Occipital lobe (tissue), 2 donors: Measurements from ENCODE around the gene RAB8B. TPM values are rescaled to one million over a fixed set of nuclear protein-coding genes. Genes with fewer than 3 reads are reported as not detected.

ENCODE experiments used
- DNase-seq: peaks from one replicate; lab custom pipeline; 2025; lab: John Stamatoyannopoulos, UW
- total RNA-seq: library from RNA; depleted of rRNA; stranded (reverse); fragments of >200 nt; gene quantifications from one replicate; pipeline ENCODE4 v1.2.3, GENCODE V29; 2014

RAB8B gene
- total RNA-seq, 1 donor from 2014 or later = 134 TPM

GRCh38 chr15:63308947-63309346 is 119.5 kb downstream of the RAB8B start:
- DNase-seq = no peak

GRCh38 chr15:63310646-63311045 is 121.2 kb downstream of the RAB8B start:
- DNase-seq = no peak

DNA sequence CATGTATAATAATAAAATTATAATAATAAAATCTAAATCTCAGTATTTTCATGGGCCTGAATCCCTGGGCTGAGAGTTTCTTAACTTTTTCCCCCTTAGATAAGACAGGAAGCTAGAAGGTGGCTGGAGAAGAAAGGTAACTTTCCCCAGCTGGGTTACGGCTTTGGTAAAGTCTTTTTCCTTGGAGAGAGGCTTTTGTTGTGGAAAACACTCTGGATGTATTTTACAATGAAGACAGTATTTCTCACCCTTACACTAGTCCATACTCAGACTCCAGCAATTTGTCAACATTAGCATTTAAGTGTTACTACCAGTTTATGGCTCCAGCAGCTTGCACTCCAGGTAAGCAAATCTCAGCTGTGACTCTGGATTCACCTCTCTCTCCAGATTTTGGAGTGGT is 122.9 kb downstream of the RAB8B start:
- no peak for DNase-seq

DNA sequence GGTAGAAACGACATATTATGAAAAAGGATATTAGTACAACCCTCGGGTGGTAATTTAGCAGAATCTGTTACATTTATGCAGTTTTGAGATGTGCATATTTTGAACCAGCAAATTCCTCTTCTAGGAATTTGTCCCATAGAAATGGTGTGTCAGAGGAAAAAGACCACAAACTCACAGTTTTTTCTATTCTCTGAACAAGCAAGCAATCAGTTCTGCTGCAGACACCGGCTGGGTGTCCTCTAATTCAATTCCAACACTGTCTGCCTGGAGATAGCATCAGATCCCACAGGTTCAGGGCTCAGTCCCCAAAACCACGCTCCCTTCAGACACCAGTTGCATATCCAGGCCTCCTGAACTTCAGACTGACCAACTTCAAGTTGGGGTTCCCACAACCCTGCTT is 124.4 kb downstream of the RAB8B start:
- no peak for DNase-seq

DNA sequence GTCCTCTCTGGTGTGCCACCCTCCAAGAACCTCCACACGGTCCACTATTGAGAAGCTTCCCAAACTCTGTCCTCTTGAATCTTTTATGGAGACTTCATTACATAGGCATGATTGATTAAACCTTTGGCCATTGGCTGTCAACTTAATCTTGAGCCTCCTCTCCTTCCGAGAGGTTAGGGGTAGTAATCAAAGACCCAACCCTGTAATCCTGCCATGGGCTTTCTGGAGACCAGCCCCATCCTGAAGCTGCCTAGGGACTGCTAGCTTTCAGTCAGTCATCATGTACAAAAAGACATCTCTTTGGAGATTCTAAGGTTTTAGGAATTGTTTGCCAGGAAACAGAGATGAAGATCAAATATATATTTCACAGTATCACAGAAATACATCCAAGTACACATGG is 125.0 kb downstream of the RAB8B start:
- no peak for DNase-seq

Other genes with a start within 250 kb of the RAB8B start
- gene TPM1, start 146.9 kb upstream of the RAB8B start, total RNA-seq = 101 TPM
- gene LACTB, start 67.7 kb upstream of the RAB8B start, total RNA-seq = 20.0 TPM
- gene RPS27L, start 32.1 kb upstream of the RAB8B start, total RNA-seq = 20.0 TPM
- gene APH1B, start 88.0 kb downstream of the RAB8B start, total RNA-seq = 30.6 TPM
- gene CA12, start 192.2 kb downstream of the RAB8B start, total RNA-seq = 8.7 TPM